GM12865 (cell line): ENCODE results near the gene NXF3.
"Not testable (repeated sequence)": the region's sequence is repeated elsewhere in the genome, so short reads cannot be mapped to it uniquely, and the experiment has no call there.

Experiments used
- DNase-seq: peaks from one replicate; pipeline ENCODE4 v3.0.0; 2010; ENCODE audit warnings: low read depth
- H3K4me3 ChIP-seq: 2 replicates; pipeline ENCODE4 v1.5.1; 2011; ENCODE audit warnings: mild to moderate bottlenecking, low read depth, low read length, control low read depth
- TF ChIP-seq, protein P1 (sequence below): IDR thresholded peaks from 2 replicates; pipeline ENCODE4 v1.5.1; 2011; ENCODE audit warnings: low read length, control low read depth, low read depth, inconsistent platforms; ENCODE audit not compliant: insufficient read depth; ENCODE audit errors: missing control alignments

Gene NXF3

GRCh38 chrX:103092942-103093341 is at the start of gene NXF3:
TSS of gene NXF3 (minus strand) at chrX:103093143. CDS start at chrX:103093023, 120 bp downstream.
- no peak for DNase-seq
- TF ChIP-seq, protein P1, sequence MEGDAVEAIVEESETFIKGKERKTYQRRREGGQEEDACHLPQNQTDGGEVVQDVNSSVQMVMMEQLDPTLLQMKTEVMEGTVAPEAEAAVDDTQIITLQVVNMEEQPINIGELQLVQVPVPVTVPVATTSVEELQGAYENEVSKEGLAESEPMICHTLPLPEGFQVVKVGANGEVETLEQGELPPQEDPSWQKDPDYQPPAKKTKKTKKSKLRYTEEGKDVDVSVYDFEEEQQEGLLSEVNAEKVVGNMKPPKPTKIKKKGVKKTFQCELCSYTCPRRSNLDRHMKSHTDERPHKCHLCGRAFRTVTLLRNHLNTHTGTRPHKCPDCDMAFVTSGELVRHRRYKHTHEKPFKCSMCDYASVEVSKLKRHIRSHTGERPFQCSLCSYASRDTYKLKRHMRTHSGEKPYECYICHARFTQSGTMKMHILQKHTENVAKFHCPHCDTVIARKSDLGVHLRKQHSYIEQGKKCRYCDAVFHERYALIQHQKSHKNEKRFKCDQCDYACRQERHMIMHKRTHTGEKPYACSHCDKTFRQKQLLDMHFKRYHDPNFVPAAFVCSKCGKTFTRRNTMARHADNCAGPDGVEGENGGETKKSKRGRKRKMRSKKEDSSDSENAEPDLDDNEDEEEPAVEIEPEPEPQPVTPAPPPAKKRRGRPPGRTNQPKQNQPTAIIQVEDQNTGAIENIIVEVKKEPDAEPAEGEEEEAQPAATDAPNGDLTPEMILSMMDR, result no peak
- H3K4me3 ChIP-seq, result no peak within 1 kb of the TSS

DNA sequence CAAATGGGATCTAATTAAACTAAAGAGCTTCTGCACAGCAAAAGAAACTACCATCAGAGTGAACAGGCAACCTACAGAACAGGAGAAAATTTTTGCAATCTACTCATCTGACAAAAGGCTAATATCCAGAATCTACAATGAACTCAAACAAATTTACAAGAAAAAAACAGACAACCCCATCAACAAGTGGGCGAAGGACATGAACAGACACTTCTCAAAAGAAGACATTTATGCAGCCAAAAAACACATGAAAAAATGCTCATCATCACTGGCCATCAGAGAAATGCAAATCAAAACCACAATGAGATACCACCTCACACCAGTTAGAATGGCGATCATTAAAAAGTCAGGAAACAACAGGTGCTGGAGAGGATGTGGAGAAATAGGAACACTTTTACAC is 43.6 kb upstream of the NXF3 start:
- DNase-seq, H3K4me3 ChIP-seq: not testable (repeated sequence)

DNA sequence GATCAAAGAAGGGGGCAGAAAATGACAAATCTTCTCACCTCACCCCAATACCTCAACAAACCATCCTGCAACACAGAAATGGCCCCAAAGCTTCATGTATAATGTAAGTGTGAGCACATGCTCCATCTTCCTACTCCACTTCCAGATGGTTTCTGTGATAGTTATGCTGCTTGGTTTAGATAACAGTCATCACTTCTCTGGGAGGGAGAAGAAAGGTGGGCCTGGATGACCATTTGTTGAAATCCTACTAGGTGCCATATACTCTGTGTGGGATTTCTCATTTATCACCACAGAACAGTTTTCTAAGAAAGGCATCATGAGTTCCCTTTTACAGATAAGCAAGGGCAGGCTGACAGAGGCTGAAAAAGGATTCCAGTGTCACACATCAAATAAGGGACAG is 31.3 kb upstream of the NXF3 start:
- no peak overlapping the region for H3K4me3 ChIP-seq
- DNase-seq, result no peak
- TF ChIP-seq, protein P1, result no peak

DNA sequence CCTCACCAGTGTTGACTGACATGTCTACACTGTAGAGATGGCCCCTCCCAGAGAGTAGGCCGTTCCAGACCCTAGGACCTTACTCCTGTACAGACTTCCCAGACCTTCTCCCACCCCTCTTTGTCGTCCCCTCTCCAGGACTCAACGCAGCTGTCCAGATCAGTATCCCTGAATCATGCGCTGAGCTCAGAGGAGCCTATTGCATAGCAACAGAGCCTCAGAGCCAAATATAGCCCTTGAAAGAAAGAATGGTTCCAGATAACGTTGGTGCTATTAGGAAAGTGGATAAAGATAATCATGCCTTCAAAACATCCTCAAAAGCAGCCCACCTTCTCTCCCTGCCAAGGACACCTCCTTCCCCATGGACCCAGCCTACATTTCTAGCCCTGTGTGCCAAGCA is 27.8 kb upstream of the NXF3 start:
- TF ChIP-seq, protein P1, result no peak
- no peak for DNase-seq
- H3K4me3 ChIP-seq, result no peak overlapping the region

GRCh38 chrX:103116970-103117369 is 24.0 kb upstream of the NXF3 start:
- not testable (repeated sequence) for H3K4me3 ChIP-seq, DNase-seq

- DNase-seq, H3K4me3 ChIP-seq: not testable (repeated sequence)
Observed at GRCh38 chrX:103109497-103109896, 16.6 kb upstream of the NXF3 start.

DNA sequence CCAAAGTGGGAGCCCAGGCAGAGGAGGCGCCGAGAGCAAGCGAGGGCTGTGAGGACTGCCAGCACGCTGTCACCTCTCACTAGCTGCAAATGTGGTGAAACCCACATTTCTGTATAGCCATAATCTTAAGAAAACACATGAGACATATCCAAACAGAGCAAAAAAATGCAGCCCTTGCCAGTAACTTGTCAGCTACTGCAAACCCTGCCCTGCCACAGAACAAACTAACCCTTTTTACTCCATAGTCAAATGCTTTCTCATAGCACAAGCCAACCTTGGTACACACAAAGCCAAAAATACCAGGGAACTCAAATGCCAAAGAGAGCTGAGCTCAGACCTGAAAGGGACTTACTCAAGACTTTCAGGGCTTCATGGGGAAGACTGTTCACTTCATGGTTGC is 14.9 kb upstream of the NXF3 start:
- H3K4me3 ChIP-seq, result no peak overlapping the region
- DNase-seq, result no peak
- TF ChIP-seq, protein P1, result no peak

GRCh38 chrX:103107227-103107737 is 14.3 kb upstream of the NXF3 start:
- DNase-seq, H3K4me3 ChIP-seq: not testable (repeated sequence)

GRCh38 chrX:103104370-103104769 is 11.4 kb upstream of the NXF3 start:
- not testable (repeated sequence) for DNase-seq, H3K4me3 ChIP-seq

DNA sequence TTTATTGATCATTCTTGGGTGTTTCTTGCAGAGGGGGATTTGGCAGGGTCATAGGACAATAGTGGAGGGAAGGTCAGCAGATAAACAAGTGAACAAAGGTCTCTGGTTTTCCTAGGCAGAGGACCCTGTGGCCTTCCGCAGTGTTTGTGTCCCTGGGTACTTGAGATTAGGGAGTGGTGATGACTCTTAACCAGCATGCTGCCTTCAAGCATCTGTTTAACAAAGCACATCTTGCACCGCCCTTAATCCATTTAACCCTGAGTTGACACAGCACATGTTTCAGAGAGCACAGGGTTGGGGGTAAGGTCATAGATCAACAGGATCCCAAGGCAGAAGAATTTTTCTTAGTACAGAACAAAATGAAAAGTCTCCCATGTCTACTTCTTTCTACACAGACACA is 10.9 kb upstream of the NXF3 start:
- DNase-seq, H3K4me3 ChIP-seq: not testable (repeated sequence)
